Mesothelial cell of epicardium (in vitro differentiated cells): ENCODE data around the gene CRYBG1. TPM values are rescaled to one million over a fixed set of nuclear protein-coding genes. Genes with fewer than 3 reads are reported as not detected.

ENCODE experiments used
- DNase-seq, 2 experiments: peaks; one replicate each; pipeline ENCODE4 v3.0.0; 2021; ENCODE audit warnings: low spot score in 2 of 2; ENCODE audit not compliant: unreplicated experiment in 2 of 2
- H3K27ac Mint-ChIP-seq: 2 replicates; pipeline ENCODE4 v1.8.0; 2021; ENCODE audit warnings: mixed read lengths
- H3K27me3 Mint-ChIP-seq: 2 replicates; pipeline ENCODE4 v1.8.0; 2021; ENCODE audit warnings: low read depth, mixed read lengths
- H3K36me3 Mint-ChIP-seq: 2 replicates; pipeline ENCODE4 v1.8.0; 2021; ENCODE audit warnings: mixed read lengths
- H3K4me1 Mint-ChIP-seq: 2 replicates; pipeline ENCODE4 v1.8.0; 2021; ENCODE audit warnings: mixed read lengths
- H3K4me3 Mint-ChIP-seq: 2 replicates; pipeline ENCODE4 v1.8.0; 2021; ENCODE audit warnings: mild to moderate bottlenecking, moderate library complexity, mixed read lengths
- H3K9me3 Mint-ChIP-seq: 2 replicates; pipeline ENCODE4 v1.8.0; 2021; ENCODE audit warnings: mixed read lengths
- total RNA-seq: library from RNA; stranded (reverse); gene quantifications from 3 replicates; pipeline ENCODE4 v1.2.1, GENCODE V29; 2021
- TF ChIP-seq, protein P1 (sequence below): fragments of 200-600 bp; sonication (generic); IDR thresholded peaks from one replicate; pipeline ENCODE4 v1.5.0; 2021; ENCODE audit warnings: antibody characterized with exemption; ENCODE audit not compliant: unreplicated experiment

Gene CRYBG1
- total RNA-seq, 1 donor from 2014 or later, result 0.74 TPM

DNA sequence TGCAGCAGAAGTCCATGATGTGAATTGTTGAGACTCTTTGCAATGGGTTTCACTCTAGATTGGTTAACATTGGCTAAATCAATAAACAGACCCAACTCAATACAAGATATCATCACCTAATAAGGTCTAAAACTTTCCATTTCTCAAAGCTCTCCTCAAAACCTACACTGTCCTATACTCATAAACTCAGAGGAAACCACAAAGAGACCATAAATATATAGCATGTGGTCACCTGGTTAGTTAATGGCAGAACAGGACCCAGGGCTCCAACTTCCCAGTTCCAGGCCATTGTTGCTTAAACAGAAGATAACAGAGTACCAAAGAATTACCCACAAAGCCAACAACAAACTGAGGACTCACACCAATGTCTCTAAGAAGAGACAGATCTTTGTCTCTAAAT is 256.8 kb downstream of the CRYBG1 start:
- H3K9me3 Mint-ChIP-seq, result peaks cover 3% of the 10 kb centered on the region
- peaks cover 11% of the 10 kb centered on the region for H3K36me3 Mint-ChIP-seq
- H3K27ac Mint-ChIP-seq, result no peak overlapping the region
- no peaks in the 10 kb centered on the region for H3K27me3 Mint-ChIP-seq
- H3K4me3 Mint-ChIP-seq, result no peak overlapping the region
- no peaks in the 10 kb centered on the region for H3K4me1 Mint-ChIP-seq
- TF ChIP-seq, protein P1, sequence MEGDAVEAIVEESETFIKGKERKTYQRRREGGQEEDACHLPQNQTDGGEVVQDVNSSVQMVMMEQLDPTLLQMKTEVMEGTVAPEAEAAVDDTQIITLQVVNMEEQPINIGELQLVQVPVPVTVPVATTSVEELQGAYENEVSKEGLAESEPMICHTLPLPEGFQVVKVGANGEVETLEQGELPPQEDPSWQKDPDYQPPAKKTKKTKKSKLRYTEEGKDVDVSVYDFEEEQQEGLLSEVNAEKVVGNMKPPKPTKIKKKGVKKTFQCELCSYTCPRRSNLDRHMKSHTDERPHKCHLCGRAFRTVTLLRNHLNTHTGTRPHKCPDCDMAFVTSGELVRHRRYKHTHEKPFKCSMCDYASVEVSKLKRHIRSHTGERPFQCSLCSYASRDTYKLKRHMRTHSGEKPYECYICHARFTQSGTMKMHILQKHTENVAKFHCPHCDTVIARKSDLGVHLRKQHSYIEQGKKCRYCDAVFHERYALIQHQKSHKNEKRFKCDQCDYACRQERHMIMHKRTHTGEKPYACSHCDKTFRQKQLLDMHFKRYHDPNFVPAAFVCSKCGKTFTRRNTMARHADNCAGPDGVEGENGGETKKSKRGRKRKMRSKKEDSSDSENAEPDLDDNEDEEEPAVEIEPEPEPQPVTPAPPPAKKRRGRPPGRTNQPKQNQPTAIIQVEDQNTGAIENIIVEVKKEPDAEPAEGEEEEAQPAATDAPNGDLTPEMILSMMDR, result no peak
- DNase-seq, result no peak

DNA sequence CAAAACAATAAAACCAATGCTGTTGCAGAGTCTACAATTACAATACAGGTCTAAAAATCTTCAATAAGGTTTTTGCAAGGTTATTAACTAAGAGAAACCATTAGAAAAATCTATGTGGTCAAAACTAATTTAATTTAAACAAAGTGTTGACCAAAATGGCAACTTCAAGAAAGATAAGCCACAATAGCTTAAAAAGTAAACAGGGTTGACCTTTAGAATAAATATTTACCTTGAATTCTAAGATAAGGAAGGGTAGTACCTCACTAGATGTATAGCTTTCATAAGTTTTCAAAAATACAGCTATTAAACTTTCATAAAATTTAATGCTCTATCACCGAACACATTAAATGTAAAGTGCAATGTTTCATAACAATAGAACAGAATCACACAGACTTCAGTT is 257.3 kb downstream of the CRYBG1 start:
- H3K36me3 Mint-ChIP-seq, result peaks cover 14% of the 10 kb centered on the region
- no peaks in the 10 kb centered on the region for H3K4me1 Mint-ChIP-seq
- H3K27ac Mint-ChIP-seq, result no peak overlapping the region
- TF ChIP-seq, protein P1, result no peak
- peaks cover 8% of the 10 kb centered on the region for H3K9me3 Mint-ChIP-seq
- H3K4me3 Mint-ChIP-seq, result no peak overlapping the region
- no peaks in the 10 kb centered on the region for H3K27me3 Mint-ChIP-seq
- no peak for DNase-seq

DNA sequence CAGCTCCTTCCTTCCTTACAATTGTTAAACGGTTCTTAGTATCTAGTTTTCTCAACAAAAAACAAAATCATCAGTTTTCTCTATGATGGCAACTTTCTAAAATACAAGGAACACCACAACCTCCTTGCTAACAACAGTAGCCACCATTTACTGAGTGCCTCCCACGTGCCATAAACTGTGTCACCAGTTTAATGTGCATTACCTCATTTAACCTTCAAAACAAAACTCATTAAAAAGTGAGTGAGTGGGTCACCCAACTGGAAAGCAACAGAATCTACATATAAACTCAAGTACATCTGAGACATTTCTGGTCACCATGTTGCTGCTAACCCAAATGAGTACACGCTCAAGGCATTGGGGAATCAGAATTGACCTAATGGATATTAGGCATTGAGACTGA is 257.8 kb downstream of the CRYBG1 start:
- no peaks in the 10 kb centered on the region for H3K27me3 Mint-ChIP-seq
- peaks cover 15% of the 10 kb centered on the region for H3K36me3 Mint-ChIP-seq
- TF ChIP-seq, protein P1, result no peak
- H3K27ac Mint-ChIP-seq, result no peak overlapping the region
- peaks cover 12% of the 10 kb centered on the region for H3K9me3 Mint-ChIP-seq
- no peaks in the 10 kb centered on the region for H3K4me1 Mint-ChIP-seq
- no peak overlapping the region for H3K4me3 Mint-ChIP-seq
- no peak for DNase-seq

DNA sequence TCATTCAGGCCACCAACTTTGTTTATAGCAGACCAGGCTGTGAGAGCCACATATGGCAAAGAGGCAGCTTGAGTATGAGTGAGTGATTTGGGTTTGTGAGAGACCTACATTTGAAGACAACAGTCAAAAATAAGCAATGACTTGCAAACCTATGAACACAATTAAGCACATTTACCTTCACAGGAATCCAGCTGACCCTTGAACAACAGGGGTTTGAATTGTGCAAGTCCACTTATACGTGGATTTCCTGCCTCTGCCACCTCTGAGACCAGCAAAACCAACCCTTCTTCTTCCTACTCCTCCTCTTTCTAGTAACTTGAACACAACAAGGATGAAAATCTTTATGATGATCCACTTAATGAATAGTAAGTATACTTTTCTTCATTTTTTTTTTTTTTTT is 258.7 kb downstream of the CRYBG1 start:
- Mint-ChIP-seq H3K9me3 (peaks cover 12% of the 10 kb centered on the region), H3K4me3 (no peak overlapping the region), H3K36me3 (peaks cover 14% of the 10 kb centered on the region), H3K4me1 (no peaks in the 10 kb centered on the region), H3K27me3 (no peaks in the 10 kb centered on the region), H3K27ac (no peak overlapping the region)
- TF ChIP-seq, protein P1, result no peak
- DNase-seq, result no peak

DNA sequence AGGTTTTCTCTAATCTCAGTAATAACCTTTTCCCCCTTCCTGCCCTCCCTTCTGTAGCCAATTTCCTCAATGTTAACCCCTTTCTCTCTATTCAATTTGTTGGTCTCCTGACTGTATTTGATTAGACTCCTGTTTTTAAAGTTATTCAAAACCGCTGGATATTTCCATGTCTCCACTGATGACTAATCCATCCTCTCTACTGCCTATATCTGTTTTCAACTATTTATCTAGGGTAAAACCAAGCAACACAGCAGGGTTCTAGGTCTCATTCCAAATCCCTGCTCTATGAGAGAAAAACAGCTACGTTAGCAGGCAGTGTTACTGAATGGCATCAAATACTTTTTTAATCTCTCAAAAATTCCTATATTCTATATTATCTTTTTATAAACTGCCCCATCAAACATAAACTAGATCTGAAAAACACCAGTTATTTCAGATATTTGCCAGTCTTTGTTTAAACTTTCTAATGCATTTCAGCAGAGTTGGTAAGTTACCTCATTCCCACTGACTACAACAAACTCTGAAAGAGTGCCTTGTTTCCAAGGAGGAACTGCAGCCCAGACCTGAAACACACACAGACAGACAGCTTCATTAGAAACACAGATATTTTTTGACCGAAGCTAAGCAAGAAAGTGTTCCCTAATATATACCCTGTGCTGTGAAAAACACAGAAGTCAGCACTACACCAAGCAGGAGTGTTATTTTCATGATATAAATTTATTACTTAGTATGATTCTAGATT is 260.6 kb downstream of the CRYBG1 start:
- peaks cover 13% of the 10 kb centered on the region for H3K36me3 Mint-ChIP-seq
- no peak for DNase-seq
- H3K27me3 Mint-ChIP-seq, result no peaks in the 10 kb centered on the region
- TF ChIP-seq, protein P1, result no peak
- H3K9me3 Mint-ChIP-seq, result peaks cover 12% of the 10 kb centered on the region
- no peak overlapping the region for H3K4me3 Mint-ChIP-seq
- no peak overlapping the region for H3K27ac Mint-ChIP-seq
- peaks cover 6% of the 10 kb centered on the region for H3K4me1 Mint-ChIP-seq

Other genes with a start within 250 kb of the CRYBG1 start
- 29.9 to 33.0 TPM (median 32.6 TPM) in 3 replicates for gene ATG5, start 35.0 kb upstream of the CRYBG1 start, total RNA-seq